DMS 273 (cell line): ENCODE data around the gene EXT2.

Source experiments
- DNase-seq: peaks from one replicate; lab custom pipeline; 2025; ENCODE audit not compliant: unreplicated experiment; lab: John Stamatoyannopoulos, UW

Gene EXT2

GRCh38 chr11:44130751-44131150 is 35.3 kb downstream of the EXT2 start:
- DNase-seq, result no peak

DNA sequence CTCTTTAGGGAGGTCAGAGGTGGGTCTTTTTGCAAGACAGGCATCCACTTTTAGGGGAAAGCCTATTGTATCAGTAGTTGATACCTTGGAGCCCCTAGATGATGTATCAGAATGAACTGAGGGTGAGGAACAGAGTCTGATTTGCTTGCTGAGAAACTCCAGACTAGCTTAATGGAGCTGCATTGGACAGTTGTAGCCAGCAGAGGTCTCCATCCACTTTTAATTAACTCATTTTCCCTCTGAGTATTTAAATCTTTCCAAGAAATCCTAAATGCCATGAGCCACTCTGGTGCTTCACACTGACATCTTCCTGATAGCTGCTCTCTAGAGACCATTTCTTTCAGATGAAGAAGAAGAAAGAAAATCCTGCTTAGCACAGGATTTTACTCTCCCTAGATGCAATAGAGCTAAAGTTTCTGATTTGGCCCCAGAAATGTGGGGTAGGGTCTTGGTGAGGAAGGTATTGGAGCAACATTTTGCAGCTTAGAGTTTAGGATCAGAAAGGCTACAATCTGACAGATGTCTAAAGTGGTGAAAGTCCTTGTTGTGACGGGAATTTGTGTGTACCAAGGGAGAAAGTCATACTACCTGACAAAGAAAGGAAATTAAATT is 38.0 kb downstream of the EXT2 start:
- DNase-seq, result peak; percentile 53

DNA sequence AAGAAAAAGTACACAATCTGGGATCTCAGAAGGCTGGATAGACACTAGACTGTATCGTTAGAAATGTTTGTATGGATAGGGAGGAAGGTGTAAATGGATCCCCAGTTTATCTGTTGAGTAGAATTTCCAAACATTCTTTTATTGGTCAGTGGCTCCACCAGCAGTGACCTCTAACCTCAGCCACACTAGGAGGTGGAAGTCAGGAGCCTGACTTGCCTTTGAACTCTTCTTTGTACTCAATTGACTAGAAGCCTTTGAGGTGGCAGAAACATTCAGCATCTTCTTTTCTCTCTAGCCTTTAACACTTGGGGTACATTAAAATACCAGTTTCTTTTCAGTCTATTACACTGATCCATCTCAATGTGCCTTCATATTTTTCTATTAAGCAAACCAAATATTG is 39.1 kb downstream of the EXT2 start:
- no peak for DNase-seq

DNA sequence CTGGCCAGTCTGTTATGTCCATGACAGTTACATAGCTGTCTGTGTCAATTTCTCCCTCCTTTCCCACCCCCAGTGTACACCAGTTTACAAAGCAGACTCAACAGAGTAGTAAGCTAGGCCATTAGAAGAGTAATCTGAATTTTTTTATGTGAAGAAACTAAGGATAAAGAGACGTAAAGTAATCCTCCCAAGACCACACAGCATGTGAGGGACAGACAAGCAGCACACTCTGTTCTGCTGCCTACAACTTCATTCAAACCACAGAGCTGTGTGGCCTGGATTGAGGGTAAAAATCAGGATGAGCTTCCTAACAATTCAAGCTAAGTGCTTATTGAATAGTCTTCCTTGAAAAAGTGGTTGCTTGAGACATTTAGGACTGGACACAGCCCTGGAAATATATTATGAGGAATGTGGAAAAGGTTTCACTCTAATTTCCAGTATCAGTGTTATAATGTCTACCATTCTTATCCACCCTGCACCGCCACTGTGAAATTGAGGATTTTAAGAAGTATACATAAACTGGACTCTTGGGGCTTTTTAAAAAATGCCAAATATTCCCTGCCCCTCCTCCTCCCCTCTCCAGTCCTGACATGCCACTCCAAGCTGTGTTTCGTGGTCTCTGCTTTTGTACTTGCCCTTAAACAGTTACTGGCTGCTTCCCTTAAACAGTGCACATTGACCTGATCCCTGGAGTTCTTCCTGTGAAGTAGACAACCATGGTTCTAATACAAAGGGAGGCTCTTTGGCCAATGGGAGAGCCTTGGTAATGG is 40.9 kb downstream of the EXT2 start:
- DNase-seq, result no peak

GRCh38 chr11:44137057-44137456 is 41.6 kb downstream of the EXT2 start:
- no peak for DNase-seq

- DNase-seq, result no peak
Measured at GRCh38 chr11:44138286-44138685, 42.8 kb downstream of the EXT2 start.

DNA sequence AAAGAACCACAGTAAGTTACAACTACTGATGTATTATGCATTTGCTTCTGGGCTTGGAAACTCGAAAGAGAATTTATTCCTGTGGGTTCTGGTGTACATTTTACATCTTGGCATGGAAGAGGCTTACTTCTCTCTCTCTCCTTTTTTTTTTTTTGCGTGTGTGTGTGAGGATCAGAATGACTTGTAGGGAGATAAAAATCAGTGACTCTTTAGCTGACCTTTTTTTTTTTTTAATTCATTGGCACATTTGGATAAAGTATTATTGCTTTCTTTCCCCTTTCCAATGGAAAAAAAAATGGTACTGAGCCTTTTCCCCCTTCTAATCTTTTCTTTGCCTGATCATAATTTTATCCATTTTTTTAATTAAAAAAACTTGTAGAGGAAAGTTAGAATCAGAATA is 43.5 kb downstream of the EXT2 start:
- no peak for DNase-seq

DNA sequence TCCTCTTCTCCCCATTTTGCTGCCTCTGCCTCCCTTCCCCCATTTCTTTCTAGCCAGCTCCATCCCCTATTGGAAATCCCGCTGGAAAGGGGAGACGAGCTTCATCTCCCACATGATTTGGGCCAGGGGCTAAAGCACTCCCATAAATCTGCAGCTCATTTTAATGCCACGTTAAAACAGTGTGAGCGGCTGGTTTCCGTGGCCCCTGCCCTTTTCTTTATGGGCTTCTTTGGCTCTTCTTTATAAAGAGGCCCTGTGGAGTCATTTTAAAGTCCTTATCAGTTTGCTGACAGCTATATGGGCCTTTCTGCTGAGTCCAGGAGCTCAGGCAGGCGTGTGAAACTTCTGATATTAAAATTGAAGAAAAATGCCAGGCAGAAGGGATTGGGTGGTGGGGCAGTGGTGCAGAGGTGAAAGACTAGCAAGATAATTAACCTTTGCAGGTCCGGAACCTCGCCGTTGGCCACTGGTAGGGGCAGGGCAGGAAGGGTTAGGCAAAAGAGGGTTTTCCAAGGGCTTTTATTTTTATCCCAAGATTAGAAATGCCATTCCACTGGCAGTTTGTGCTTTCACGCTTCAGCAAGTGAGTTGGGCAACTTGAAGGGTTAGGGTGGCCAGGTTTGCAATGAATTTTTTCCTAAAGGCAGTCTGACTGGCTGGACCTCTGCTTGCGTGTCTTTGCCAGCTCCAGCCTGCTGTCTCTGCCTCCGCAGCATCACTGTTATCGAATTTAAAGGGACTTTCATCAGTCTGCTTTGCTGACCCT is 44.3 kb downstream of the EXT2 start:
- no peak for DNase-seq

- no peak for DNase-seq
Measured at GRCh38 chr11:44140372-44140771, 44.9 kb downstream of the EXT2 start.

DNA sequence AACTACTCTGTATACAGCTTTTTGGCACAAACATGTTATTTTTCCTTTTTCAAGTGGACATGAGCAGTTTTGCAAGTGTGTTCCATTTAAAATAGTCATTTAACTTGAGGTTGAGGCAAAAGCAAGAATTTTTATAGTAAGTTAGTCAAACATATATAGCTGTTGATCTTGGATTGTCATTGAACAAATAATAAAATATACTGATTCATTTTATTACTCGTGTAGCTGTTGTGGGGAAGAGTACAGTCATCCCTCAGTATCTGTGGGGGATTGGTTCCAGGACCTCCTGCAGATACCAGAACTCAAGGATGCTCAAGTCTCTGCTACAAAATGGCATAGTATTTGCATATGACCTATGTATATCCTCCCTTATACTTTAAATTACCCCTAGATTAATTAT is 45.3 kb downstream of the EXT2 start:
- DNase-seq, result no peak

GRCh38 chr11:44143987-44144909 is 48.8 kb downstream of the EXT2 start:
- DNase-seq, result no peak

DNA sequence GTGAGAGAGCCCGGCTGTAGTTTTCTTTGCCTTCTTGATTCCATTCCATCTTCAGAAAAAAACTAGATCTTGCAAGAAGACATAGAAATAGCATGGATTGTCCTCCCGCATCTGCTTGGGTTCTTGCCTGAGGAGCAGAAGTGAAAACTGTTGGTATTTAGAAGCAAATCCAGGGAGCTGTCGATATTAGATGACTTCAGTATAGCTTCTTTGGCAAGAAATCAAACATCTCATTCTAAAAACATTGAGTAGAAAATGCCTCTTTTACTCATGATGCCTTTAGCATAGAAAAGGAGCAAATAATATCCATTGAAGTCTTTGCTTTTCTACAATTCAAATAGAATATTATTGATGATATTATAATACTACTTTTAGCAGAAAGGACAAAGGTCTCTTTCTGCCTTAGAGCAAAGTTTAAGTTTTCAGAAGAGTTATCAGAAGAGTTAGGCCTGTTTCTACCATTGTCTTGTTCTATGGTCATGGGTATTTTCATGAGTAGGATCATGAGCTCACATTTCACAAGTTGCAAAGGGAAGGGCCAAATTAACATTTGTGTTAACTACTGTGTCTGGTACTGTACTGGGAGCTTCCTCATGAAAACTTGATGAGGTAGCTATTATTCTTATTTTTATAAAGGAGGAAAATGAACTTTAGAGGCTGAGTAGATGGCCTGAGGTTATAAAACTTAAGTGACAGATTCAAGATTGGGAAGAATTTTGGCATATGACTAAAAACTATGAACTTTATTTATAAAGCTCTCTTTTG is 49.7 kb downstream of the EXT2 start:
- DNase-seq, result no peak

DNA sequence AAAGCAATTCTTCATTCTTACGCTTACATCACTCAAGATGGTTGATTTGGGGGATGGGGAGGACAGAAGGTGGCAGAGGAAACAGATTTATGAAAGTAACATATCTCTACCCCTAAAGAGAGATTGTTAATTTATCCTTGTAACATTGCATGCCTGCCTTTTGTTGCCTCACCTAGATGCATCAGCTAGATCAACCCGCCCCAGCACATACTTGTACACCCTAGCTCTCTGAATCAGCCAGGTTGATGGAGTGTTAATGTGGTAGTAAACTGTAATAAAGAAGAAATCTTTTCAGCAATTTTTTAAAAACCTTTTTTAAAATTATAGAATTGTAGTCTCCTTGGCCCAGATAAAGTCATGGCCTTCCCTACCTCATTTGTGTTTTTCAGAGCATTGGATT is 51.5 kb downstream of the EXT2 start:
- no peak for DNase-seq

DNA sequence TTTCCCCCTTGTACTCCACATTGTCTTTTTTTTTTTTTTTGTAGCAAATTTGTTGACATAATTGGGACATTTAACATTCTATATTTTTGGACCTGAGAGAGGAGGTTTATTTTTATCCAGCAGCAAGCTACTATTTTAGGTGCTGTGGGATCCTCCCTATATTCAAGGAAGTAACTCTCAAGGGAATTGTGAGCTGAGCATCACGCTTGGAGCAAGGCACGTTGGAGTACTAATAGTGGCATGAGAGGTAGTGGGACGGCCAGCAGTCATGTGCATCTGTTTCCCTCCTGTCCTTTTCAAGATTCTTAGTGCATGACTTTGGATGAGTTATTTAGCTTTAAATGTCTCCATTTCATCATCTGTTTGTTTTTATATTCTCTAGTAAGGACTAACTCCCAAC is 52.3 kb downstream of the EXT2 start:
- no peak for DNase-seq

- DNase-seq, result no peak
Measured at GRCh38 chr11:44149651-44150050, 54.2 kb downstream of the EXT2 start.

DNA sequence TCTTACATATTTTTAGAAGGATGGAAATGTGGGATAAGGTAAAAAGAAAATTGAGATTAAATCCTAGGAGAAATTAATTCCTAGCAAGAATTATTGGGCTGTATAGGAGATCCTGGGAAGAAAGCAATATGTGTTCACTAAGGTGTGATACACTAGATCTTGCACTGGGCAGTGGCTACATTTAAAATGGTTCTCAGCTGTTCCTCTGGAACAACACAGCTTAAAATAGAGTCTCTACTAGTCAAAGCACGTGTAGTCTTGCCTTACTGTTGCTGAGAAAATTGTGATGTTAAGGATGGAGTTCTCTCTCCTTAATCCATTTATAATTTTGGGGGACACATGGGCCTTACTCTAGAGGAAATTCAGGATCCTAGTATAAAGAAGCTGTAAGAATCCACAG is 54.9 kb downstream of the EXT2 start:
- DNase-seq, result no peak

DNA sequence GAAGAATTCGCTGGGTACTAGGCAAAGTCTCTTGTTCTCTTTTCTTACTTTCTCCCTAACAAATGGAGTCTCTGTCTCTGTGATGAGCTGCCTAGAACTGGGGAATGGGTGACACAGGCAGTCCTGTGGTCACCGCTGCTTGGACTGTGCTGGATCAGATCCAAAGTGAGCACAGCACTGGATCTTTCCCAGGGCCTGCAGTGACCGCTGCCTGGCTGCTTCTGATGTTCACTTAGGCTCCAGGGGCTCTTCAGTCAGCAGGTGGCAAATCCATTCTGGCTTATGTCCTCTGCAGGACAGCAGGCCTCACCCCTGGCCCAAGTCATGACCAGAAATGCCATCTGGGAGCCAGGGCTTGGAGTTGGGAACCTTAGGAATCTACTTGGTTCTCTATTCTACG is 61.5 kb downstream of the EXT2 start:
- no peak for DNase-seq

- DNase-seq, result no peak
Measured at GRCh38 chr11:44158384-44158783, 62.9 kb downstream of the EXT2 start.

DNA sequence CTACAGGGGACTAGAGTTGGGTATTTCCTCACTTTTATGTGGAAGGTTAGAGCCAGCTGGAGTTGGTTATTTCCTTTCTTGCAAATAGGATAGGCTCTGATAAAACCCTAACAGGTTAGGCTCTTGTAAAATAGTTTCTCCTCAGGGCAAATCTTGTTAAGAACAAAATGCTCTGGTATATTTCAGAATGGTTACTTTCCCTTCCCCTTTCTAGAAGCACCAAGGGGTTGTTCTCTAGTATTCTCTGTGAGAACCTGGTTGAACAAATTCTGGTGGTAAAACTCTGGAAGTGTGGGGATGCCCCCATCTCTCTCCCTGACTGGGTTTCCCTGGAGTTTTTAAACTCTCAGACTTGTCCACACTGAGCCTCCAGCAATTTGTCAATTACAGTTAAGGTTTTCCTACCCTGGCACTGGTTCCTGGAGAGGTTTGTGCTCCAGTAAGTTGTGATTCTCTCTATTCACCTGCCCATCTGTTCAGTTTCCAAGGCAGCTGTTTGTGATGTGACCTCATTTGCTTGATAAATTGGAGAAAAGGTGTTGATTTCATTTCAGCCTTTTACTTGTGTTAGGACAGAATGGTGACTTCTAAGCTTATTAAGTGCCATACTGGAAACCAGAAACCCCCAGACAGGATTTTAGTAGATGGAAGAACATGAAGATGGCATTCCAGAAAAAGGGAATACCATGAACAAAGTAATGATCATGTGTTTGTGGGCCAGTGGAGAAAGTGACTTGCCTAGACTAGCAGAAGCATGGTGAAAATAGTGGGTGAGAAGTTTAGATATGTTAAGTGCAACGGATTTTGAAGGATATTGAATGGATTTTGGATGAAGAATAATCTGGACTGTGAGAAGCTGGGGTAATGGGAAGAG is 64.6 kb downstream of the EXT2 start:
- DNase-seq, result peak; percentile 72
